ENCODE data around the gene GALNT8. TPM values are rescaled to one million over a fixed set of nuclear protein-coding genes. Genes with fewer than 3 reads are reported as not detected.

GALNT8 gene
- total RNA-seq, 1 donor from 2014 or later = 0.77 TPM

GRCh38 chr12:4766445-4766844 is 46.2 kb downstream of the GALNT8 start:
- Histone ChIP-seq H3K4me1 (peaks cover 4% of the 10 kb centered on the region), H3K27me3 (ENCODE audit: low read depth) (no peaks in the 10 kb centered on the region), H3K27ac (no peak overlapping the region), H3K36me3 (no peaks in the 10 kb centered on the region), H3K4me3 (no peak overlapping the region), H3K9me3 (no peaks in the 10 kb centered on the region)
- DNase-seq (no peak), ATAC-seq (no peak)
- intact Hi-C loops (cut with DNase I) = no loop called here
- TF ChIP-seq, protein P1, sequence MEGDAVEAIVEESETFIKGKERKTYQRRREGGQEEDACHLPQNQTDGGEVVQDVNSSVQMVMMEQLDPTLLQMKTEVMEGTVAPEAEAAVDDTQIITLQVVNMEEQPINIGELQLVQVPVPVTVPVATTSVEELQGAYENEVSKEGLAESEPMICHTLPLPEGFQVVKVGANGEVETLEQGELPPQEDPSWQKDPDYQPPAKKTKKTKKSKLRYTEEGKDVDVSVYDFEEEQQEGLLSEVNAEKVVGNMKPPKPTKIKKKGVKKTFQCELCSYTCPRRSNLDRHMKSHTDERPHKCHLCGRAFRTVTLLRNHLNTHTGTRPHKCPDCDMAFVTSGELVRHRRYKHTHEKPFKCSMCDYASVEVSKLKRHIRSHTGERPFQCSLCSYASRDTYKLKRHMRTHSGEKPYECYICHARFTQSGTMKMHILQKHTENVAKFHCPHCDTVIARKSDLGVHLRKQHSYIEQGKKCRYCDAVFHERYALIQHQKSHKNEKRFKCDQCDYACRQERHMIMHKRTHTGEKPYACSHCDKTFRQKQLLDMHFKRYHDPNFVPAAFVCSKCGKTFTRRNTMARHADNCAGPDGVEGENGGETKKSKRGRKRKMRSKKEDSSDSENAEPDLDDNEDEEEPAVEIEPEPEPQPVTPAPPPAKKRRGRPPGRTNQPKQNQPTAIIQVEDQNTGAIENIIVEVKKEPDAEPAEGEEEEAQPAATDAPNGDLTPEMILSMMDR (IDR thresholded peaks at IDR 0.05) = no peak

DNA sequence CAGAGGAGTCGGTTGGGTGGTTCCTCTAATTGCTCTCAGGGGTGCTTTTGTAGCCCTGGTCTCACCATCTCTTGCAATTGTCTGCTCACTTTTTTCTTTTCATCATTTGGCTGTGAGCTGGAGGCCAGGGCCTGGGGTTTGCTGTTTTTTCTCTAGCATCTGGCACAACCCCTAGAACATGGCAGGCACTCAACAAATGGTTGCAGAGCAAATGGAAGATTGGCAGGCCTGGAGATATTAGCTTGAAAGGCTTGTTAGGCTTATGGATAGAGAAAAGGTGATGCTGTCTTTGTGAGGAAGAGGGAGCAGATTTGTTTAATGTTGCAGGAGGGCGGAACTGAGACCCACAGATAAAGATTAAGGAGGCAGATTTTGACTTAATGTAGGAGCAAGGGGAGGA is 47.0 kb downstream of the GALNT8 start:
- Histone ChIP-seq H3K27ac (no peak overlapping the region), H3K4me3 (no peak overlapping the region), H3K9me3 (no peaks in the 10 kb centered on the region), H3K36me3 (no peaks in the 10 kb centered on the region), H3K27me3 (ENCODE audit: low read depth) (no peaks in the 10 kb centered on the region), H3K4me1 (peaks cover 4% of the 10 kb centered on the region)
- intact Hi-C loops (cut with DNase I) = no loop called here
- ATAC-seq = no peak
- DNase-seq = no peak
- TF ChIP-seq, protein P1 (IDR thresholded peaks at IDR 0.05) = no peak

DNA sequence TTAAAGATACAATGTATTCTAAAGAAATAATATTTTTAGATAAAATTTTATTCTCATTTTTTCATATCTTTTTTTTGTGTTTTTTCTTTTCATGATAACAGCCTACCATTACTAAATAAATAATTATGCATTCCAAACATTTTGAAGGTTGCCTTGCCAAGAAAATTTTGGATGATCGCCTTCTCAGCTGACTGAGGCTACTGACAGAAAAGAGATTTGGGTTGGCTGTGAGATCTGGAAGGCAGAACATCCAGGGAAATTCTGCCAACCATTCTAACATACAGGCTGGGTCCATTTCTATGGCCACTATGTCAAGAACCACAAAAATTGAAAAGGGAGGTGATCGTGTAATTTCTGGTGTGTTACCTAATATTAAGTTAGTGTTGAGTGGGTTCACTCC is 48.1 kb downstream of the GALNT8 start:
- H3K27ac ChIP-seq = no peak overlapping the region
- H3K9me3 ChIP-seq = no peaks in the 10 kb centered on the region
- H3K27me3 ChIP-seq (ENCODE audit: low read depth) = no peaks in the 10 kb centered on the region
- ATAC-seq (no peak), DNase-seq (no peak)
- no peak overlapping the region for H3K4me3 ChIP-seq
- no peaks in the 10 kb centered on the region for H3K36me3 ChIP-seq
- TF ChIP-seq, protein P1 (IDR thresholded peaks at IDR 0.05) = no peak
- H3K4me1 ChIP-seq = peaks cover 4% of the 10 kb centered on the region
- intact Hi-C loops (cut with DNase I) = no loop called here

- H3K4me1 ChIP-seq = peaks cover 4% of the 10 kb centered on the region
- DNase-seq = no peak
- no peak overlapping the region for H3K4me3 ChIP-seq
- H3K27ac ChIP-seq = no peak overlapping the region
- no peak for ATAC-seq
- H3K9me3 ChIP-seq = no peaks in the 10 kb centered on the region
- intact Hi-C loops (cut with DNase I) = no loop called here
- no peaks in the 10 kb centered on the region for H3K36me3 ChIP-seq
- TF ChIP-seq, protein P1 (IDR thresholded peaks at IDR 0.05) = no peak
- no peaks in the 10 kb centered on the region for H3K27me3 ChIP-seq (ENCODE audit: low read depth)
Observed at GRCh38 chr12:4769073-4769472, 48.9 kb downstream of the GALNT8 start.

DNA sequence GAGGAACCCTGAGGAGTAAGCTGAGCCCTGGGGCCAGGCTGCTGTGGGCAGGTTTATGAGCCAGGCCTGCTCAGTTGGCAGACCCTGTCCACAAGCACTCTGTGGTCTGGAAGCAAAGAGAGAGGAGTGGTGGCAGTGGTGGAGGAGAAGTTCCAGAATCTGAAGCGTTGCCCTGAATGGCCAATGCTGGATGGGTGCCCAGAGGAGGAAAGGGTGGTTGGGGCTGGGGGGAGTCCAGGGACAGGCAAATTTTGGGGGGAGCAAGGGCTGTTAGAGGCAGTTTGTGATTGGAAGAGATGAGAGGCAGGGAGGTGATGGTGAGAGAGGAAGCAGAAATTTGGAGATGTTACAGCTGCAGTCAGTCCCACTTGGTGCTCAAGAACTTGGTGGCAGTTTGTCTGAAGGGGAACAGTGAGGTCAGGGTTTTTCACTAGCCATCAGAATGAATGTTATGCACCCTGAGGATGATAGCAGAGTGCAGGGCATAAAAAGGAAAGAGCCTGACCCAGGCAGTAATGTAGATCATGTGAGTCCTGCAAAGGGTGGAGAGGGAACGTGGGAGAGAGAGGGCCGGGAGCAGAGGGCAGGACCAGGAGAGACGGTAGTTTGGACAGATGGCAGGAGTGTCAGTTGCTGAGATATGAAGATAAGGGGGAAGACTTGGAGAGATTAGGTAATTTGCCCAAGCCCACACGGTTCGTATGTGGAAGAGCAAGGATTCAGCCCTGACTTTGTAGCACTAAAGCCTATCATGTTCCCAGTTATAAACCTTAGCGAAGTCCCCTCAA is 51.2 kb downstream of the GALNT8 start:
- intact Hi-C loops (cut with DNase I) = no loop called here
- TF ChIP-seq, protein P1 (IDR thresholded peaks at IDR 0.05) = no peak
- DNase-seq = no peak
- Histone ChIP-seq H3K4me1 (peaks cover 4% of the 10 kb centered on the region), H3K27ac (no peak overlapping the region), H3K27me3 (ENCODE audit: low read depth) (no peaks in the 10 kb centered on the region), H3K4me3 (no peak overlapping the region), H3K36me3 (no peaks in the 10 kb centered on the region), H3K9me3 (no peaks in the 10 kb centered on the region)
- no peak for ATAC-seq
